Hepatocyte (in vitro differentiated cells): ENCODE measurements around the gene DOCK1. TPM values are rescaled to one million over a fixed set of nuclear protein-coding genes. Genes with fewer than 3 reads are reported as not detected.

Experiments used
- polyA plus RNA-seq: library from polyadenylated mRNA; unstranded; fragments of >200 nt; fragmentation: Nextera tagmentation; extraction: Ambion mirVana; gene quantifications from 2 replicates; pipeline ENCODE4 v1.2.1, GENCODE V29; 2016
- total RNA-seq: library from RNA; depleted of rRNA; stranded (reverse); fragments of >200 nt; gene quantifications from 2 replicates; pipeline ENCODE4 v1.2.3, GENCODE V29; 2014

Gene DOCK1
- total and polyA plus RNA-seq, 2 experiments from 2014 or later, result 16.0 to 55.5 TPM

Other genes starting within 250 kb of the DOCK1 start
- gene C10orf90, start 234.7 kb upstream of the DOCK1 start, total RNA-seq, result 0.20 TPM in 1 of 2 replicates, not detected in the other
- not detected in 2 replicates for gene C10orf90, start 234.7 kb upstream of the DOCK1 start, polyA plus RNA-seq